GM19397 (cell line): ENCODE data around the gene ROBO1.
"Not testable (repeated sequence)": the region's sequence is repeated elsewhere in the genome, so short reads cannot be mapped to it uniquely, and the experiment has no call there.

ENCODE experiments used
- ATAC-seq: cut with Tn5 transposase; IDR thresholded peaks from one replicate; pipeline ENCODE4 v1.9.1; 2021; ENCODE audit warnings: mild to moderate bottlenecking, moderate library complexity; ENCODE audit not compliant: unreplicated experiment

The ROBO1 gene

DNA sequence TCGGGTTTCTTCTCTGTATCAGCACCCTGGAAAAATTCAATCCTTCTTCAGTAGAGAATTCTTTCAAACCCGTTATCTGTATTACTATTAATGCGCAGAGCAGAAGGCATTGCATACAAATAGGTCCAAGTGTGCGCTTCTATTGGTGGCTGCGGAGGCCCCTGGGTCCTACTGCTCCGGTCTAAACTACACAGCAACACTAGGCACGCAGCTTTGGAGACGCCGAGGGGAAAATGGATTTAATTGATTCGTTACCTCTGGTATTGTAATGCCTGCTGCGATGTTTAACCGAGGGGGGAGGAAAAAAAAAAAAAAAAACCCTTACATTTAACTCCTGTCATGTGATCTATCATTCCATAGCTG is at the start of gene ROBO1:
ROBO1 (minus strand) TSS at position 94 of the 363 bp plus-strand sequence.
- no peak for ATAC-seq

DNA sequence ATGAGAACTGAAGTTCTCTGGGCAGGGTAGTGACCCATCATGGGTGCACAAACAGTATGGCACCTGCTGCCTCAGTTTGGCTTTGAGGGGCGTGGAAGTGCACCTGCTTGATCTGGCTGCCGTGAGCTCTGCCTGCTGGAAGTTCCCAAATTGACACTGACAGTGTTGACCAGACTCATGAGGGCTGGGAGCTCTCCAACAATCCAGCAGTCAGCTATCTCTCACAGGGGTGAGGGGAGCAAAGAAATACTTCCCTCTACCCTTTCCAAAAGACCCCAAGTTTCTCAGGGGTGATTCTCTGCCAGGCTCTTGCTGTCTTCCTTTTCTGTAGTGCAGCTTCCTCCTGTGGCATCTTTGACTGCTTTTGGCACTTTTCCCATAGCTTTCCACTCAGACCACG is 49.4 kb upstream of the ROBO1 start:
- ATAC-seq: no peak

DNA sequence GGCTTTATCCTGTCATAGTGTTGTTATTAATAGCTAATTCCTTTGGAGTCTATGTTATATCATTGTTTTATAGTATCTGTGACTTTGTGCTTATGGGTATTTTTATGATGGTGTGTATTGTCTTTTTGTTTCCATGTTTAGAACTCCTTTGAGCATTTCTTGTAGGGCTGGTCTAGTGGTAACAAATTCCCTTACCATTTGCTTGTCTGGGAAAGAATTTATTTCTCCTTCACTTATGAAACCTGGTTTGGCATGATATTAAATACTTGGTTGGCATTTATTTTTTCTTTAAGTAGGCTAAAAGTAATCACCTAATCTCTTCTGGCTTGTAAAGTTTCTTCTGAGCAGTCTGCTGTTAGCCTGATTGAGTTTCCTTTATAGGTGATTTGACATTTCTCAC is 47.7 kb upstream of the ROBO1 start:
- ATAC-seq: no peak

DNA sequence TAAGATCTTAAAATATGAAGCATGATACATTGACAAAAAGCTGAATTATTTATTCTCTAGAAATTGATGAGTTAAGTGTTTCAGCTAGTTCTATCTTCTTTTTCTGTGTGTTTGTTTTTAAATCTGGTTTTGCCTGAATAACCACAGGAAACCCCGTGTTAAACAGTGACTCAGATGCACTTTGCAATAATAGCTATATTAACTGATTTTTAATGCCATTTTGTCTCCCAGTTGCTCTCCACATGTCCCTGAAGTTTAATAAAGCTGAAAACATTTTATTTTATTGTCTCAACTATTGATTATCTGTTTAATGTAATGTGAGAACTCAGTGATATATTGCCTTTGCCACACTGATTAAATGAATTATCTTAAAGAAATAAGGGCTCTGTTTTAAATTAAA is 42.8 kb upstream of the ROBO1 start:
- no peak for ATAC-seq

DNA sequence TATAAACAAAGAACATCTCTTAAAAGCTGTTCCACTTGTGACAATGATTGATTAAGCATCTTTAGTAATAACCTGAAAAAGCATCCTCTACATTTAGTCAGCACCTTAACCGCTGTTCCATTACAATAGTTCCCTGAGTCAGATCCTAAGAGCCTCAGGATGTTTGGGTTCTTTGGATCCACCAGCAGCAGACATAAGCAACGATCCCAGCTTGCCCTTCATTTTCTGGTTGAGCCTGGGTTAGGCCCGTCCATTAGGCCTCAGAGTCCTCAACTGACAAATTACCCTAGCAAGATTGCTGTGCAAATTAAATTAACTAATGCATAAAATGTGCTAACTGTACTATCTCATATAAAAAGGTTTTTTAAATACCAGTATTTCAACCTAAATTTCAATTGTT is 42.3 kb upstream of the ROBO1 start:
- ATAC-seq: no peak

DNA sequence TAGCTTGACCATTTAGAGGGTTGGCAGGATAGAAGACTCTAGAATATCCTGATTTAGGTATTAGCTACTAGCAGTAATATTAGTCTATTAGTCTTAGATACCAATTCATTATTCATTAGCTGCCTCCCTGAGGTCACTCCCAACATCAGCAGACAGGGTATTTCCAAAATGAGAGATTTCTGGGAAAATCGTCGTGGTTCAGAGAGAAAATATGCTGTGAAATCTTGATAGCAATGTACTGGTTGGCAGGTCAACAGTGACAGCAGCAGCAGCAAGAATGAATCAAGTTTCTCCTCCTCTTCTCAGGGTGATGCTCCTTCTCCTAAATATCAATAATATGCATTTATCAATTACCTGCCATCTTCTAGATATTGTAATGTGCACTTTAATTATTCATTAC is 41.3 kb upstream of the ROBO1 start:
- ATAC-seq: no peak

DNA sequence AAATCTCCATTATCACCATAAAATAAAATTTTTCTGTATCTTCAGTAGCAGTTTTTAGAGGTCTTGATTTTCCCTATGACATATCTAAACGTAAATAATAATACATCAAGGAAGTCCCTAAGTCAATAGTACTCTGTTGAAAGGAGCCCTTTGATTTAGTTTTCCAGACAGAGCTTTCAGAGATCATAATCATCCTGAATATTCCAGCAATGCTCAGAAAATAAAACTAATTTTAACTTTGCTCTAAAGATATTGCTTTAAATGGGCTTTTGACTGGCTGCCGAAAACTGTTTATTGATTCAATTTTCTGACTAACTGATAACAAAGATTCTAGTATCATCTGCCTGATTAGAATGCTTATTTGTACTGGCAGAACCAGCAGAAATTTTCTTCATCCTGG is 40.7 kb upstream of the ROBO1 start:
- ATAC-seq: no peak

DNA sequence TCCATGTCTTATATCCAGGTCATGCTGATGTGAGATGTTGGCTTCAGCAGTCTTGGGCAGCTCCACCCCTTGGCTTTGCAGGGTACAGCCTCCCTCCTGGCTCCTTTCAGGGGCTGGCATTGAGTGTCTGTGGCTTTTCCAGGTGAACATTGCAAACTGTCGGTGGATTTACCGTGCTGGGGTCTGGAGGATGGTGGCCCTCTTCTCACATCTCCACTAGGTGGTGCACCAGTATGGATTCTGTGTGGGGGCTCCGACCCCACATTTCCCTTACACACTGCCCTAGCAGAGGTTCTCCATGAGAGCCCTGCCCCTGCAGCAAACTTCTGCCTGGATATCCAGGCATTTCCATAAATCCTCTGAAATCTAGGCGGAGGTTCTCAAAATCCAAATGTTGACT is 22.4 kb upstream of the ROBO1 start:
- ATAC-seq: not testable (repeated sequence)

DNA sequence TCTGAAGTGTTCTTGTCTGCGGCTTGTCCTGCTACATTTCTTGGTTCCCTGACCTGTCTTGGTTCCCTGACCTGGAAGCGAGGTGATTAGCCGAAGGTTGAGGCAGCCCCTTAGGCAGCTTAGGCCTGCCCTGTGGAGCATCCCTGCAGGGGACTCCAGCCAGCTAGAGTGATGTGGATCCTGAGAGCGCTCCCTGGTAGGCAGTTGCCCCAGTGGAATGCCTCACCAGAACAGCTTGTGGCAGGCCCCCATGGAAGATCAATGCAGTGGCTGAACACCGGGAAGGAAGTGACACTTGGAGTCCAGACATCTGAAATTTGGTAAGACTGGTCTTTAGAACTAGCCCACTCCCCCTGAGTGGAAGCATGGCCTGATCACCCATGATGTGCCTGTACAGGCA is 5.5 kb upstream of the ROBO1 start:
- no peak for ATAC-seq

DNA sequence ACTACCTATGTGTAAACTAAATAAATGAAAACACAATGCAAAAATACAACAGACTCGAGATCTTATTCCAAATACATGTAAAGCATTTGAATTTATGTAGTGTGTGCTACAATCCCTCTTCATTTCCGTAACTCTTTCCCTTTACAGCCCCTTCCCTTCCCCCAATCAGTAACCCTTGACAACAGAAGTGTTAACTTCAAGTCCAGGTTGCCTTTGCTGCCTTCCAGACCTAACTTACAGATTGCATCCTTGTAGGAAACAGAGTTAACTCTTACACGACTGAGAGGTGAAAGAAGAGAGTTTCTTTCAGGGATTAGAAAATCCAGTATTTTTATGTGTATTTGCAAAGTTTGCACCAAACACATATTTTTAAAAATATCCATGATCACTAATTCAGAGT is 1.4 kb upstream of the ROBO1 start:
- ATAC-seq: no peak

DNA sequence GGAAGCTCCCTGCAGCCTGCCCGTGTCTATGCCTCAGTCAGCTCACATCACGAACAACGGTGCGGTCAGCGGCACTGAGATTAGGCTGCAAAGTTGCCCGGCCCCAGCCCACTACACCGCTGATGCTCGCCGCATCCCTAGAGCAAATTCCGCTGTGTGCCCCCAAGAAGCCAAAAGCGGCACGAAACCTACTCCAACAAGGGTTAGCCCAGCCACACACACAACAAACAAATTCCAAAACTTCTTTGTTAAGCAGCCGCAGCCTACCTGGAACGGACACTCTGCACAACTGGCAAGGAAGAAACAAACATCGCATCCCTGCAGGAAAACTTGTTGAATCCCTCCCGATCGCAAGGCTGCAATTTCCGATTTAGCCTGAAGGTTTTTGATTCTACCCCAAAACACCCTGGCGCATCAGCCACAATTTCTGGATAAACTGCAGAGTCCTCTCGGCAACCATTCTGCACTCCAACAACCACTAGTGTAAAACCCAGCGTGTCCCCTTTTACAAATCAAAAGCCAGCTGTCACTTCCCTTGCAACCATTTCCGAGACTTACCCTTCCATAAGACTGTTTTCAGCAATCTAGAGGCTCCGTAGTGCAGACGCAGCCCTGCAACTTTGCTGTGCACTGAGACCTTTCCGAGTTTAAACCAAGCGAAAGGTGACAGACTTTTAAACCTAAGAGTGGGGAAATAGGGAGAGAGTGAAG is 449 bp downstream of the ROBO1 start:
- ATAC-seq: no peak

DNA sequence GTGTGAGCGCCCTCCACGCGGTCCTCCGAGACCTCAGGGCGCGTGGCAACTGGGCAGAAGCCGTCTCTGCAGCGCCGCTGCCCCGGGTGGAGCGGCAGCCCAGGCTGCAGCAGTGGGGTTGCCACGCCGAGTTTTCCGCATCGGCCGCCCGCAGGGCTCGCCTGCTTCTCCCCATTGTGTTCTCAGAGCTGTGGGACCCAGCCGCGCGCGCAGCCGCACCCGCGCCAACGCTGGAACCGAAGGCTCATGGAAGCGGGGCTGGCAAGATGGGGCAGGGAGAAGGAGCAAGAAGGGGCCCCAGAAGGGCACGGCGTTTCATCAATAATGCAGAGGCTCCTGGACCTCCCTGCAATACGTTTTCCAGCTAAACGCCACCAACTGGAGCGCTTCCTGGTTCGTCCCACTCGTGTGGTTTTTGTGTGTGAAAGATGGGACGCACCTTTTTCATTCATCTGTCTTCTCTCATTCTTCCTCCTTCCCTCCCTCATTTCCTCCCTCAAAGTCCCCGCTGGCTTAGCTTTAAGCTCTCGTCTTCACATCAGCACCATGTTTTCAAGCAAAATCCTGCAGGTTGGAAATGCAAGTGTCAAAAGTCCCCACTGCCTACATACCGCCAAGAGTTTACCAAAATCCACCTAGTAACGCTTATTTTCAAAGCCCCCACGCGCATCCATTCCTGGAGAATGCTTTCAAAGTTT is 1.2 kb downstream of the ROBO1 start:
- ATAC-seq: no peak

DNA sequence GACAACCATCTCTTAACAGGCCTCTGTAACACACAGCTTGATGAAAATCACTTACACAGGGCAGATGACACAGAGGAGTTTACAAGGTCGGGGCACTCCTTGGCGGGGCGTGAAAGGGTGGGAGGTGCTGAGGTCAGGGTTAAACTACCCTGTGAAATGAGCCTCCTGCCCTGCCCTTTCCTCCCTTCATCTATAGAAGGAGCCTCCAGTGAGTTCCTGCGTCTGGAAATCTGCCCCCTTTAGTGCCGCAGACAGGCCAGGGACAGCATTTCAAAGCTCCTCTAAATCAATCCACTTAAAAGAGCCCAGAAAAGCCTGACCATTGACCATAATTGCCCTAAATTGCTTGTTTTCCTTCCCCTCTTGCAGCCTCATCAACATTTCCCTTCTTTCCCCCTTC is 1.9 kb downstream of the ROBO1 start:
- ATAC-seq: no peak

DNA sequence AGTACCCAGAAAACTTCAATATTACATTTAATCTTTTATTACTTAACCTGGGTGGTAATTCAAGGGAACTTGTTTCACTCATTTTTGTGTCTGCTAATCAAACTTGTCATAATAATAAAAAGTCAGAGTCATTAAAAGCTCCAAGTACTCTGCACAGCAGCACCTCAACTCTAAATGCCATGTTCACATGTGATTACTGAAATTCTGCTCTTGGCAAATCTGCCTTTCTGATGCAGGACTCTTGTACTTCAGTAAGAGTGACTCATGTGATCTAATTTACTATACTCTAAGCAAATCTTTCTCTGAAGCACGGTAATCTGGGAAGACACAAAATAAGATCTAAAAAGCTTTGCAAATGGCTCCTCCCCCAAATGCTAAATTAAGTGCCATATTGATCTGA is 6.4 kb downstream of the ROBO1 start:
- no peak for ATAC-seq

DNA sequence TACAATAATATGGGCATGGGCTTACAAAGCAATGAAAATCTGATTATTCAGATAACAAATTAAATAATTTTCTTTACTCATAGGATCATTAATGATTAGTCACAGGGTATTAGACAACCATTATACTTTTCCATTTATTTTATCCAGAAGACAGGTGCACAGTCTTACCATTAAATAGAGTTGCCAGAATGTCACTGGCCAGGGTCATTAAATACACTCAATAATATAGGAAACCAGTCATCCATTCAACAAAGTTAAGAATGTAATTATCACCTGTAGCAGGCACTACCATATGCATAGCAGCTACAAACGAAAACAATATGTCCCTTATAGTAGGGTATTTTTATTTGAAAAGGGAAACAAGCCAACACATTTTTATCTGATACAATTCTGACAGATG is 16.1 kb downstream of the ROBO1 start:
- no peak for ATAC-seq

DNA sequence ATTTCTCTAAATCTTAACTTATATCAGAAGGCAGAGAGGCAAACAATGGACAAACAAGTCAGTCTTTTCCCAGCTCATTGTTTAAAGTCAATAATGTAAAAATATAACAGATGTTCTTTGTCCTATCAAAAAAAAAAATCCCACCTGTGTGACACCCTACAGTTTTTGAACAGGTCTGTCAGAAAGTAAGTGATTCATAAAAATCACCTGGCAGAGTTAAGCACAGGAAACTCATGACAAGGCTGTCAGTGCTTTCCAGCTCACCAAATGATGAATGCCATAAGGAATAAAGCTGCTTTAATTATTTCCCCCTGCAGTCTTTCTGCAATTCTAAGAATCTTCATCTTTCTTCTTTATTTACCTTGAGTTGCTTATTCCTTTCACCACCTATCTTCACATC is 30.3 kb downstream of the ROBO1 start:
- no peak for ATAC-seq

DNA sequence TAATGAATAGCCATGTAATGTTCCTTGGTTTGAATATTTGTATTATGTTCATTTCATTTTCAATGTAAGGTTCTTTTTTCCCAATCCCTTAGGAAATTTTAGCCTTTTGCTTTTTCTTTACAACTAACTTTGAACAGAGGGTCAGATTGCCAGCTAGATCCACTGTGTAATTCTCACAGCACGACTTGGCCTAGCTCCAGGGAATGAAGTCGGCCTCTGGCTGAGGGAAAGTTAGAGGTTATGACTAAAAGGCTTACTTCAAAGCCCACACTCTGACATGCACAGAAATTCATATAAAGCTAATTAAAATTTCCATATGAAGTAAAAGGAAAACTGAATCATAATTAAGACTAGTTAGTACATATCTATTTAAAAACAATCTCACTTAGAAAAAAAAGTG is 38.7 kb downstream of the ROBO1 start:
- ATAC-seq: no peak

DNA sequence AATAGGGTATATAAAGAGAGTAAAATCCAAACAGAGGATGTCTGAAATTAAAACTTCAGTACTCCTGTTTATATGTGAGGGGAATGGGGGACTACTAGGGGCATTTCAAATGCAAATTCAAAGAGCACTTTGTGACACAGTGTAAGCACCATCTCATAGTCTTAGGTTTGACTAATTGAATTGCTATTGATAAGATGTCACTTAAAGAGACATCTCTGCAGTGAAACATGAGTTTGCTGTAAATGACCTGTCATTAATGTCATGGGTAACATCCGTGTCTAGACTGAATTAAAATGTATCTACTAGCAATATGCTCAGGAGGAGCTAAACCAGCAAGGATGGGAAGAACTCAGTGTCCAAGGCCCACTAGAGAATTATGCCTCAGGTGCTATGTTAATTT is 41.0 kb downstream of the ROBO1 start:
- no peak for ATAC-seq

DNA sequence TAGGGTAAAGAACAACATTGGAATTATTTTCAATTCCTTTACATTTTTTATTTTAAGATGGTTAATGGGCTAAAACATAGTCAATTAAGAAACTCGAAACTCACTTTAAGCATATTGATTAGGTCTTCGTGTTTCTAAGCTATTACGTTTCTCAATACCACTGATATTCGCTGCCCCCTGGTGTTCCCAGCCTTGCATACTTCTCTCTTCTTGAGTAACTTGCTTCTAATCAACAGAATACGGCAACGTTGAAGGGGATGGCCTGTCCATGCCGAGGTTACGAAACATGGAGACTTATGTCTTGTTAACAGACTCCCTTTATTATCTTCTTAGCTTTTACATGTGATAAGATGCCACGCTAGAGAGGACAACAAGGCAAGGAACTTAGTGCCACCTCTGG is 43.6 kb downstream of the ROBO1 start:
- ATAC-seq: no peak

DNA sequence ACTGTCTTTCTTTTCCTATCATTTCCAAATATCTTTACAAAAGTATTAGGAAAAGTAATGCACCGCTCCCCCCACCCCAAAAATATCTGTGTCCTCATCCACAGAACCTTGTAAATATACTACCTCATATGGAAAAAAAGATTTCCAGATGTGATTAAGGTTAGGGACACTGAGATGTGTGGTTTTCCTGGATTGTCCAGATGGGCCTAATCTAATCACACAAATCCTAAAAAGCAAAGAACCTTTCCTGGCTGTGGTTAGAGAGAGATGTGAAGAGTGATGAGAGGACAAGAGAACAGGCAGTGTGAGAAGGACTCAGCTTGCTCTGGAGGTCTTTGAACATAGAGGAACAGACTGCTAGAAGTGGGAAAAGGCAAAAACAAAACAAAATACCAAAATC is 77.7 kb downstream of the ROBO1 start:
- no peak for ATAC-seq

DNA sequence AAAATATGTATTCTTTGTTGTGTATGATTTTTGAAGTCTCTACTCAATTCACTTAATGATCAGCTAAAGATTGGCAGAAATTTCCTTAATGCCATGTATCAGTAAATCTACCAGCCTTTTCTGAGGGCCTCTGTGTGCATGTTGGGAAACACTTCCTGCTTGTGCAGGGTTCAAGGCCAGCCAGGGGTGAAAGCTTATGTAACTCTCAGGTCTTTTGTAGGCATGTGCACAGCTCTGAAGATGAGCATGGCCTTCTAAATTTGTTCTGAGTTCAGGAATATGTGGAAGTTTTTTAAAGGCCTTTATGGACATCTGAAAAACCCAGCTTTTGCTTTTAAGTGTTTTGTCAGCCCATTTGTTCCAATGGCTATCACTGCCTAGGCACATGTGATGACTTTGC is 82.7 kb downstream of the ROBO1 start:
- no peak for ATAC-seq

DNA sequence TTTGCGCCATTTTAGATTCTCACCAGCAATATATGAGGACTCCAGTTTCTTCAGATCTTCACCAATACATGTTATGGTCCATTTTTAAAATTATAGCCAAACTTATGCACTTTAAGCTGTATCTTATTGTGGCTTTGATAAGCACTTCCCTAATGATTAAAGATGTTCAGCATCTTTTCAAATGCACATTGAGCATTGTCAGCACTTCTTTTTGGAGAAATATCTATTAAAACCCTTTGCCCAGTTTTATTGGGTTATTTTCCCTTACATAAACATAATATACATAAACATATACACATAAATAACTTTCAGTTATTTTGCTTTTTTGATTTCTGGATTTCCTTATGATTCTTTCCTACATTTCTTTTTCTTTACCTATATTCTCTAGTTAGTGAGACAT is 83.8 kb downstream of the ROBO1 start:
- no peak for ATAC-seq

DNA sequence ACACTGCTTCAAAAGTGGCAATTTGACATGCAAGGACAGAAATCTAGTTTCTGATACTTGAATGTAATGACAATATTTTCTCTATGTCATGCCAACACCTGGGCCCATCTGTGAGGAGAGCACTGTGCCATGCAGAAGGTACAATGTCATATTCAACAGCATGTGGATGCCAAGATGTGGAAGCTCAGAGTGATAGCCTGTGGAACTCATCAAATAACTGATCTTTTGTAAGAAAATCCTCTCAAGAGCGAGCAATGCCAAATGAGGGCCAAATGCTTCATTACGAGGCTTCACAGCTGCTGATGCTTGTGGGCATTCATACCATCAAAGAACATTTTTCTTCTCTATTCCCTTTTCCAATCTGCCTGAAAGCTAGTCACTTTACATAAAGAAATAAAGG is 95.1 kb downstream of the ROBO1 start:
- no peak for ATAC-seq
